K562 (cell line): Measurements from ENCODE around the gene EFNA2. TPM values are rescaled to one million over a fixed set of nuclear protein-coding genes. Genes with fewer than 3 reads are reported as not detected.

Experiments
- ATAC-seq: fragments of 200-7000 bp; cut with Tn5 transposase; 3 replicates; pipeline ENCODE4 v1.9.1; 2020; ENCODE audit warnings: moderate library complexity
- BruUV-seq: library from RNA; stranded (reverse); fragments of 400-500 nt; replicated peaks from 2 replicates; lab custom pipeline; 2021; lab: Mats Ljungman, UMichigan
- CTCF ChIA-PET: fragments of 300-600 bp; formaldehyde crosslinking; extraction: SDS; loops from one replicate; lab custom pipeline; 2021; ENCODE audit warnings: low intra/inter-chr PET ratio; lab: Yijun Ruan, JAX
- POLR2A ChIA-PET: fragments of 300-600, 350-650 bp; sonication (Branson Sonifier 250); formaldehyde crosslinking; extraction: SDS; loops from one replicate; lab custom pipeline; 2021; ENCODE audit warnings: antibody characterized with exemption, inconsistent platforms; lab: Yijun Ruan, JAX
- DNase-seq, 4 experiments: peaks; one replicate each; pipeline versions ENCODE4 v3.0.0 to v3.0.0-alpha.2; 2011 to 2018; ENCODE audit warnings: low spot score in 3 of 4, mixed read lengths in 3 of 4; ENCODE audit errors: extremely low read depth in 1 of 4
- FAIRE-seq: peaks from 2 replicates; lab custom pipeline; 2011; peaks lifted over from hg19 to GRCh38; lab: Jason Lieb, UNC
- H2AFZ ChIP-seq: 2 replicates; pipeline ENCODE4 v1.6.0; 2011; ENCODE audit warnings: low read depth, low read length, control low read depth, inconsistent platforms
- H3K27ac ChIP-seq: fragments of 200-600 bp; 3 replicates; pipeline ENCODE4 v1.8.0; 2011; ENCODE audit warnings: low read depth, mild to moderate bottlenecking, control low read depth, inconsistent platforms, low read length, moderate library complexity, mixed read lengths; ENCODE audit errors: extremely low read depth
- H3K27me3 ChIP-seq, 2 experiments: fragments of 300-600 bp in 1 of 2; 2 replicates in 1 of 2; 3 replicates in 1 of 2; pipeline versions ENCODE4 v1.6.0 to v1.8.0; 2011; ENCODE audit warnings: inconsistent platforms in 2 of 2, low read length in 2 of 2, mild to moderate bottlenecking in 1 of 2, mixed read lengths in 1 of 2, moderate library complexity in 1 of 2; ENCODE audit not compliant: control insufficient read depth in 2 of 2, insufficient read depth in 2 of 2
- H3K36me3 ChIP-seq: fragments of 300-600 bp; 3 replicates; pipeline ENCODE4 v1.8.0; 2011; ENCODE audit warnings: mild to moderate bottlenecking, low read length, inconsistent platforms; ENCODE audit not compliant: control insufficient read depth, insufficient read depth
- H3K4me1 ChIP-seq, 2 experiments: fragments of 200-600 bp in 1 of 2; replicated peaks in 1 of 2; 2 replicates in 1 of 2; 3 replicates in 1 of 2; pipeline versions ENCODE4 v1.5.1 to v1.8.0; 2011; ENCODE audit warnings: inconsistent platforms in 2 of 2, low read length in 2 of 2, mild to moderate bottlenecking in 1 of 2, mixed read lengths in 1 of 2, moderate library complexity in 1 of 2; ENCODE audit not compliant: control insufficient read depth in 2 of 2, insufficient read depth in 2 of 2
- H3K4me2 ChIP-seq: 2 replicates; pipeline ENCODE4 v1.6.1; 2011; ENCODE audit warnings: low read length, control low read depth, inconsistent platforms, mixed read lengths; ENCODE audit not compliant: insufficient read depth
- H3K4me3 ChIP-seq: fragments of 200-600 bp; sonication (generic), shearing (Covaris generic); 2 replicates; pipeline ENCODE4 v1.5.1; 2016; ENCODE audit warnings: control low read depth, inconsistent platforms
- H3K79me2 ChIP-seq: fragments of 200-600 bp; 3 replicates; pipeline ENCODE4 v1.8.0; 2011; ENCODE audit warnings: low read length, inconsistent platforms; ENCODE audit not compliant: control insufficient read depth, insufficient read depth
- H3K9ac ChIP-seq, 2 experiments: 2 replicates each; pipeline versions ENCODE4 v1.6.0 to v1.6.1; 2011; ENCODE audit warnings: low read depth in 2 of 2, low read length in 2 of 2, control low read depth in 1 of 2, inconsistent platforms in 1 of 2, mild to moderate bottlenecking in 1 of 2, mixed read lengths in 1 of 2; ENCODE audit not compliant: insufficient read depth in 1 of 2
- H3K9me1 ChIP-seq: one replicate; pipeline ENCODE4 v1.6.0; 2011; ENCODE audit warnings: inconsistent platforms, mild to moderate bottlenecking, low read length, moderate library complexity; ENCODE audit not compliant: control insufficient read depth, insufficient read depth
- H3K9me3 ChIP-seq: replicated peaks from 2 replicates; pipeline ENCODE4 v1.5.1; 2011; ENCODE audit warnings: low read depth, low read length, inconsistent platforms; ENCODE audit not compliant: control insufficient read depth, insufficient read depth
- H4K20me1 ChIP-seq: replicated peaks from 2 replicates; pipeline ENCODE4 v1.6.1; 2011; ENCODE audit warnings: low read length, inconsistent platforms, mixed read lengths; ENCODE audit not compliant: control insufficient read depth, insufficient read depth
- ATF3 ChIP-seq, 2 experiments: fragments of 450-650 bp in 1 of 2; sonication (generic) in 1 of 2; formaldehyde crosslinking in 1 of 2; IDR thresholded peaks in 1 of 2; conservative IDR thresholded peaks in 1 of 2; 2 replicates each; pipeline versions ENCODE4 v1.6.1 to v1.8.1; 2016 to 2023; ENCODE audit warnings: mild to moderate bottlenecking in 2 of 2, moderate library complexity in 2 of 2, inconsistent platforms in 1 of 2, missing genetic modification reagents in 1 of 2
- BHLHE40 ChIP-seq: IDR thresholded peaks from 2 replicates; pipeline ENCODE4 v1.6.1; 2011; ENCODE audit warnings: low read length, improper control_type of control experiment
- CTCF ChIP-seq, 3 experiments: IDR thresholded peaks in 2 of 3; conservative IDR thresholded peaks in 1 of 3; 2 replicates each; pipeline ENCODE4 v1.5.1; 2011 to 2012; ENCODE audit warnings: low read length in 3 of 3, mild to moderate bottlenecking in 3 of 3, control low read depth in 2 of 3, improper control_type of control experiment in 1 of 3, inconsistent platforms in 1 of 3, low read depth in 1 of 3, mixed read lengths in 1 of 3, moderate library complexity in 1 of 3; ENCODE audit not compliant: insufficient read depth in 2 of 3
- DPF2 ChIP-seq: fragments of 450-650 bp; IDR thresholded peaks from 2 replicates; pipeline ENCODE4 v1.6.1; 2016
- SPI1 ChIP-seq: IDR thresholded peaks from 2 replicates; pipeline ENCODE4 v1.6.1; 2011; ENCODE audit warnings: low read depth, low read length, control low read depth, borderline replicate concordance
- ZNF311 ChIP-seq: fragments of 250-450 bp; sonication (Bioruptor Pico); IDR thresholded peaks from 2 replicates; pipeline ENCODE4 v1.4.0; 2020; ENCODE audit warnings: mild to moderate bottlenecking, moderate library complexity
- ZNF347 ChIP-seq: fragments of 450-650 bp; formaldehyde crosslinking; IDR thresholded peaks from 2 replicates; pipeline ENCODE4 v1.4.0; 2020; ENCODE audit warnings: low read depth, mild to moderate bottlenecking, moderate library complexity
- WGBS: fragments of 100-300 bp; shearing (Covaris generic); methylation state at CpG from one replicate; pipeline ENCODE4 v1.1.6; 2016; ENCODE audit warnings: low coverage, mixed read lengths; ENCODE audit not compliant: insufficient coverage; ENCODE audit errors: missing lambda C conversion rate; 5-methylcytosine and 5-hydroxymethylcytosine counted together
- in situ Hi-C: fragments of 300-500 bp; cut with MboI; formaldehyde crosslinking; loops from 4 replicates; pipeline ENCODE4 v1.15.0; 2018; ENCODE audit warnings: inconsistent platforms, mixed read lengths
- intact Hi-C: fragments of 100-400 bp; cut with micrococcal nuclease; formaldehyde crosslinking; loops from 2 replicates; pipeline ENCODE4 v1.14.2; 2022
- polyA plus RNA-seq, 8 experiments: library from polyadenylated mRNA; depleted of rRNA in 4 of 8; stranded (reverse) in 5 of 8; unstranded in 3 of 8; fragments of >200 nt; fragmentation: Nextera tagmentation in 2 of 8; fragmentation: Illumina TruSeq in 1 of 8; extraction: Ambion mirVana in 2 of 8; extraction: Trizol in 1 of 8; gene quantifications; 2 replicates each; pipeline versions ENCODE4 v1.2.1 to v1.2.3, GENCODE V29; 2011 to 2014; ENCODE audit warnings: inconsistent platforms in 1 of 8, missing spikeins in 1 of 8
- total RNA-seq, 7 experiments: library from RNA; depleted of rRNA in 6 of 7; stranded (reverse); fragments of >200 nt in 6 of 7; fragmentation: Illumina TruSeq in 2 of 7; extraction: Trizol in 2 of 7; gene quantifications; 2 replicates each; pipeline versions ENCODE4 v1.2.1 to v1.2.3, GENCODE V29; 2011 to 2021; ENCODE audit warnings: low replicate concordance in 1 of 7

Gene EFNA2
- total and polyA plus RNA-seq, 9 of the 15 experiments (the other 6 are each of a cell fraction or from before 2014, with no cell fraction given), result 0.11 to 0.44 (median 0.15) TPM; not detected in 6

- 65% methylated on average over 11 of the region's 11 CpGs for WGBS
- peak overlapping the region; percentile 92 for H3K27ac ChIP-seq
Observed at GRCh38 chr19:1239420-1239795, 46.3 kb upstream of the EFNA2 start.

More at GRCh38 chr19:1239420-1239795, 46.3 kb upstream of the EFNA2 start:
- H3K36me3 ChIP-seq, result peaks cover 32% of the 10 kb centered on the region; the same call in 2 of the 3 replicates
- no peak for DNase-seq
- no peaks in the 10 kb centered on the region for H3K9me3 ChIP-seq
- POLR2A ChIA-PET, result interaction anchor here (0.6 to 0.7 kb wide), 2 partner anchors 135 to 144 kb away, joined by 3 read pairs; partner anchors contain the start of gene POLR2E
- H3K79me2 ChIP-seq, result peaks cover 36% of the 10 kb centered on the region
- no peak for TF ChIP-seq ZNF347 (CRISPR knock-in tag)
- no peak for TF ChIP-seq ZNF311 (CRISPR knock-in tag)
- TF ChIP-seq ATF3 (IDR thresholded peaks at IDR 0.05), result no peak
- no peak for TF ChIP-seq ATF3 (CRISPR knock-in tag; conservative IDR thresholded peaks at IDR 0.05)
- 0 out of 6 replicates have a peak, but pooled peaks of 1 of the 3 experiments have one; percentile 1 for TF ChIP-seq CTCF (IDR thresholded peaks at IDR 0.05 in 2 of 3, conservative IDR thresholded peaks at IDR 0.05 in 1 of 3; ENCODE audit: insufficient read depth in 2 of 3, low read depth in 1 of 3, low read length in 3 of 3)
- no peak for TF ChIP-seq BHLHE40
- 0 out of 2 replicates have a peak, but pooled peaks have one; percentile 19 for TF ChIP-seq SPI1
- TF ChIP-seq DPF2, result 0 out of 2 replicates have a peak, but pooled peaks have one; percentile 22
- TF ChIP-seq, all 486 proteins: peak for 3
- Histone ChIP-seq H3K4me2 (peak overlapping the region; percentile 94), H3K9ac (peak overlapping the region; percentile 86 to 99), H3K4me3 (peak overlapping the region; percentile 54; the same call in 1 of the 2 replicates), H2AFZ (peak overlapping the region; percentile 96), H4K20me1 (no peaks in the 10 kb centered on the region), H3K9me1 (peaks cover 4% of the 10 kb centered on the region), H3K4me1 (peaks cover 30 to 98% of the 10 kb centered on the region in 2 experiments), H3K27me3 (no peaks in the 10 kb centered on the region)
- CTCF ChIA-PET, result interaction anchor here (1.0 to 4.8 kb wide), 3 partner anchors 19 to 318 kb away, joined by 3 to 29 read pairs (median 21); no protein-coding TSS in a partner anchor
- ATAC-seq (no peak), FAIRE-seq (no peak)
- in situ Hi-C loops (loop anchor here (25.0 kb wide), 1 partner anchor 477 kb away; the partner anchor contains the start of gene MISP), intact Hi-C loops (no loop called here)
- no TSS peak for BruUV-seq
